Activated CD8-positive, alpha-beta memory T cell treated with anti-CD3 and anti-CD28 coated beads, Interleukin-2, amount 10 ng/mL, durations not matched to agents 7 days and 5 days (primary cell): ENCODE measurements around the gene DKKL1. TPM values are rescaled to one million over a fixed set of nuclear protein-coding genes. Genes with fewer than 3 reads are reported as not detected.
"Not testable (repeated sequence)": the region's sequence is repeated elsewhere in the genome, so short reads cannot be mapped to it uniquely, and the experiment has no call there.

Experiments used
- ATAC-seq: fragments of 150-1000 bp; cut with Tn5 transposase; one replicate; pipeline ENCODE4 v1.10.0; 2021; ENCODE audit warnings: moderate library complexity
- CTCF ChIA-PET: fragments of 350-600 bp; sonication (Branson Sonifier 250); formaldehyde crosslinking; loops from one replicate; lab custom pipeline; 2021; ENCODE audit warnings: antibody characterized with exemption; lab: Charles Lee
- DNase-seq: peaks from one replicate; pipeline ENCODE4 v3.0.0-alpha.2; 2020
- H3K27ac Mint-ChIP-seq: one replicate; pipeline ENCODE4 v1.8.0; 2021; ENCODE audit warnings: mild to moderate bottlenecking, mixed read lengths
- H3K27me3 Mint-ChIP-seq: one replicate; pipeline ENCODE4 v1.8.0; 2021; ENCODE audit warnings: mixed read lengths
- H3K36me3 Mint-ChIP-seq: one replicate; pipeline ENCODE4 v1.8.0; 2021; ENCODE audit warnings: mild to moderate bottlenecking, mixed read lengths
- H3K4me1 Mint-ChIP-seq: one replicate; pipeline ENCODE4 v1.8.0; 2021; ENCODE audit warnings: mixed read lengths
- H3K4me3 Mint-ChIP-seq: one replicate; pipeline ENCODE4 v1.8.0; 2021; ENCODE audit warnings: mild to moderate bottlenecking, moderate library complexity, mixed read lengths
- H3K9me3 Mint-ChIP-seq: one replicate; pipeline ENCODE4 v1.8.0; 2022; ENCODE audit warnings: low read depth, mixed read lengths
- total RNA-seq, 2 experiments: library from RNA; stranded (reverse); gene quantifications; one replicate each; pipeline ENCODE4 v1.2.3, GENCODE V29; 2021

DKKL1 gene
- total RNA-seq, 2 experiments from 2014 or later, result not detected

DNA sequence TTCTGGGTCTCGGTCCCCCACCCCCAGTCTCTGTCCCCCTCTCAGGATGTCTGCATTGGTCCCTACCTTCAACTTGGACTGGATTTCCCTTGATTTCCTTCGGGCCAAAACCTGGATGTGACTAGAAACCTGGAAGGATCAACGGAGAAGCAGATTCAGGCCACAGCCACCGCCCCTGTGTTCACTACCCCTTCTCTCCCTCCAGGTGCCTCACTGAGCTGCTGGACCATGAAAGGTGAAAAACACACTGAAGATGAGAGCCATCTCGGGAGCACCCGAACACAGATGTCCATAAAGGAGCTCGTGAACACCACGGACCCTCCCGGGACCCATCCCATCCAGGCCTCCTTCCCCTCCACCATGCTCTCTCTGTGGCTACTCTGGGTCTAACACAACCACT lies 6.5 kb upstream of the DKKL1 start:
- H3K4me3 Mint-ChIP-seq, result no peak overlapping the region
- DNase-seq, result no peak
- peaks cover 2% of the 10 kb centered on the region for H3K4me1 Mint-ChIP-seq
- no peak for ATAC-seq
- CTCF ChIA-PET, result interaction anchor here (0.8 kb wide), 1 partner anchor 112 kb away, joined by 3 read pairs; no protein-coding TSS in a partner anchor
- H3K9me3 Mint-ChIP-seq, result no peaks in the 10 kb centered on the region
- H3K36me3 Mint-ChIP-seq, result no peaks in the 10 kb centered on the region
- peaks cover 22% of the 10 kb centered on the region for H3K27me3 Mint-ChIP-seq
- H3K27ac Mint-ChIP-seq, result no peak overlapping the region

DNA sequence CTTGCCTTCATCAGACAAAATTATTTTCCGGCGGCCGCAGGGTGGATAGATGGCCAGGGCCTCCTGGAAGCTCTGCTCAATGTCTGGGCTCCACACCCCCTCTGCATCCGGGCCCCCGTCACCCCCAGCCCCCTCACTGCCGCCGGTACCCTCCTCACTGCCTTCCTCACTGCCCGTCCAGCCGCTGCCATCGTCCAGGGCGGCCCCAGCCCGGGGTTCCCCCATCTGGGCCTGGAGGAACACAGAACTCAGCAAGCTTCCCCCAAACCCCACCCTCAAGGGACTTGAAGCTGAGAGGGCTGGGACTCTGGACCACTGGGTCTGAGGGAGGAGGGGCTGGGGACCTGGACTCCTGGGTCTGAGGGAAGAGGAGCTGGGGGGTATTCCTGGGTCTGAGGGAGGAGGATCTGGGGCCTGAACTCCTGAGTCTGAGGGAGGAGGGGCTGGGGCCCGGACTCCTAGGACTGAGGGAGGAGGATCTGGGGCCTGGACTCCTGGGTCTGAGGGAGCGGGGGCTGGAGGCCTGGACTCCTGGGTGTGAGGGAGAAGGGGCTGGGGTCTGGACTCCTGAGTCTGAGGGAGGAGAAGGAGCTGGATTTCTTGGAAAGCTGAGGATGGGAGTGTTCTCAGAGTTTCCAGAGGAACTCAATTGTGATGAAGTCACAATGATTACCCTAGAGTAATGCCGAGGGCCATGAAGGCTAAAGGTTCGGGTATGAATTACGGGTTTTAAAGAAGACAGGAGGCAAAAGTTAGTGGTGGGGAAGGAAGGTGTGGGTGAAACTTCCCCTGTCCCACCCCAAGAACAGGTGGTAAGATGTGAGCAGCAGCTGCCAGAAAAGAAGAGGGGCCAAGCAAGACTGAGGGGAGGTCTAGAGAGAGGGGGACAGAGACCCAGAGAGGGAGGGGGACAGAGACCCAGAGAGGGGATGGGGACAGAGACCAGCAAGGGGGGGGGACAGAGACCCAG lies 3.5 kb upstream of the DKKL1 start:
- H3K4me3 Mint-ChIP-seq, result no peak overlapping the region
- no peaks in the 10 kb centered on the region for H3K36me3 Mint-ChIP-seq
- no peaks in the 10 kb centered on the region for H3K9me3 Mint-ChIP-seq
- ATAC-seq (no peak), DNase-seq (no peak)
- CTCF ChIA-PET, result interaction anchor here (0.6 kb wide), 1 partner anchor 14 kb away, joined by 3 read pairs; no protein-coding TSS in a partner anchor
- H3K27ac Mint-ChIP-seq, result no peak overlapping the region
- peaks cover 27% of the 10 kb centered on the region for H3K27me3 Mint-ChIP-seq
- H3K4me1 Mint-ChIP-seq, result peaks cover 2% of the 10 kb centered on the region

DNA sequence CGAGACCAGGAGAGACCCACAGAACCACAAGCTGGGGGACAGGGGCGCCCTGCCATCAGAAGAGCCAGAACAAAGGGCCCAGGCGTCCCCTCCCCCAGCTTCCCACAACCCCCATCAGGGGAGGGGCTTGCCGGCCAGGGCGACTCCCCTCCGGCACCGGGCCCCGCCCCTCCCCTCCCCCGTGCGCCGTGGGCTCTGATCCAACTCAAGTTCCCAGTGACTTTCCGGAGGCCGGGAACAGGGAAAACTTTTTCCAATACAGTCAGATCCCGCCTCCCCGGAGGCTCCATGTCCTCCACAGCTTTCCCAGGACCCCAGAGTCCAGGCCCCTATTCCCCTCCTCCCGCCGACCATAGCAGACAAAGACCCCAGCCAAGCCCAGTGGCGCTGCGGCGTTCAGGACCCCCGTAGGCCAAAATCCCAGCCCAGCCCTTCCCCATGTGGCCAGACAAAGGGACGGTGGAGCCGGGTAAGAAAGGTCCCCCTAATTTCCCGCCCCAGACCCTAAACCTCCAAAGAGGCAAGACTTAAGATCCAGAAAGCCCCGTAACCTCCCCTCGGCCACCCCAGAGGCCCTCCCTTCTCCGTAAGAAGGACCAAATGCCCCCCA lies 2.1 kb upstream of the DKKL1 start:
- H3K4me1 Mint-ChIP-seq, result no peaks in the 10 kb centered on the region
- CTCF ChIA-PET, result interaction anchor here (0.7 kb wide), 1 partner anchor 34 kb away, joined by 3 read pairs; no protein-coding TSS in a partner anchor
- H3K27ac Mint-ChIP-seq, result no peak overlapping the region
- no peak overlapping the region for H3K4me3 Mint-ChIP-seq
- DNase-seq (no peak), ATAC-seq (no peak)
- H3K36me3 Mint-ChIP-seq, result no peaks in the 10 kb centered on the region
- H3K9me3 Mint-ChIP-seq, result no peaks in the 10 kb centered on the region
- peaks cover 17% of the 10 kb centered on the region for H3K27me3 Mint-ChIP-seq

GRCh38 chr19:49362048-49362928 lies 1.4 kb upstream of the DKKL1 start, which contains the start of gene TEAD2:
TSS of gene TEAD2 (minus strand) at chr19:49362416. CDS start at chr19:49360075, 2,341 bp downstream.
- Mint-ChIP-seq H3K27ac (no peak within 1 kb of the TSS), H3K36me3 (no peaks in the 10 kb centered on the region), H3K4me1 (no peaks in the 10 kb centered on the region), H3K4me3 (no peak within 1 kb of the TSS), H3K27me3 (peaks cover 14% of the 10 kb centered on the region), H3K9me3 (no peaks in the 10 kb centered on the region)
- CTCF ChIA-PET, result interaction anchor here (0.7 to 0.9 kb wide), 3 partner anchors 35 to 317 kb away, joined by 3 to 4 read pairs (median 3); no protein-coding TSS in a partner anchor
- no peak for DNase-seq
- ATAC-seq, result no peak

GRCh38 chr19:49362929-49363267 lies 779 bp upstream of the DKKL1 start:
- H3K27me3 Mint-ChIP-seq, result peaks cover 14% of the 10 kb centered on the region
- H3K36me3 Mint-ChIP-seq, result no peaks in the 10 kb centered on the region
- no peak overlapping the region for H3K27ac Mint-ChIP-seq
- CTCF ChIA-PET, result interaction anchor here (0.8 to 0.9 kb wide), 2 partner anchors 108 to 317 kb away, joined by 3 to 4 read pairs; no protein-coding TSS in a partner anchor
- DNase-seq (no peak), ATAC-seq (no peak)
- H3K4me3 Mint-ChIP-seq, result no peak overlapping the region
- no peaks in the 10 kb centered on the region for H3K4me1 Mint-ChIP-seq
- no peaks in the 10 kb centered on the region for H3K9me3 Mint-ChIP-seq

DNA sequence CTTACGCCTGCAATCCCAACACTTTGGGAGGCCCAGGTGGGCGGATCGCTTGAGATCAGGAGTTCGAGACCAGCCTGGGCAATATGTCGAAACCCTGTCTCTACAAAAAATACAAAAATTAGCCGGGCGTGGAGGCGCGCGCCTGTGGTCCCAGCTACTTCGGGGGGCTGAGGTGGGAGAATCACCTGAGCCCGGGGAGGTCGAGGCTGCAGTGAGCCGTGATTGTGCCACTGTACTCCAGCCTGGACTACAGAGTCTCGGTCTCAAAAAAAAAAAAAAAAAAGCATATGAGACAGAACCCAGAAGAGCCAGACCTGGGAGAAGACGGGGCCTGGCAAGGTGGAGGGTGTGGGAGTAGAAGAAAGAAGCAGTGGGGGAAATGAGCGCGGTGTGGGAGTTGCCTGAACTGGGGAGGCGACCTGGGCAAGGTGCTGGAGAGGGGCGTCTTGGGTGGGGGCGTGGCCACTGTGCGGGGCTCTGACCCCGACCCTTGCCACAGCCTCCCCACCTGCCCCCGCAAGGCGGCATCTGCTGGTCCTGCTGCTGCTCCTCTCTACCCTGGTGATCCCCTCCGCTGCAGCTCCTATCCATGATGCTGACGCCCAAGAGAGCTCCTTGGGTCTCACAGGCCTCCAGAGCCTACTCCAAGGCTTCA lies 533 bp downstream of the DKKL1 start:
- Mint-ChIP-seq H3K36me3 (no peaks in the 10 kb centered on the region), H3K27me3 (peaks cover 11% of the 10 kb centered on the region), H3K9me3 (no peaks in the 10 kb centered on the region), H3K27ac (no peak overlapping the region), H3K4me1 (no peaks in the 10 kb centered on the region), H3K4me3 (no peak overlapping the region)
- ATAC-seq (no peak), DNase-seq (no peak)
- CTCF ChIA-PET, result no interaction called here

DNA sequence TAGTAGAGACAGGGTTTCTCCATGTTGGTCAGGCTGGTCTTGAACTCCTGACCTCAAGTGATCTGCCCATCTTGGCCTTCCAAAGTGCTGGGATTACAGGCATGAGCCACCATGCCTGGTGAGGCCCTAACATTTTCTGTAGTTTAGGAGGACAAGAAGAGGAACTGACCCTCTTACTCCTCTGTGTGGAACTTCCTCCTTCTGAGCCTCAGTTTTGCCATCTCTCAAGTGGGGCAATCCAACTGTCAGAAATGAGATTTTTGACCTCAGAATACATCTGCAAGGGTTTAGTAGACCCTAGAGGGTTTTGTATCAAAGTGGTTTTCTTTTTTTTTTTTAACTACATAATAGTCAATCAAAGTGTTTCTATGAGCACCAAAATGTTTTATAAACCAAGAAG lies 2.4 kb downstream of the DKKL1 start:
- no peaks in the 10 kb centered on the region for H3K4me1 Mint-ChIP-seq
- CTCF ChIA-PET, result interaction anchor here (0.8 to 1.4 kb wide), 2 partner anchors 9 to 79 kb away, joined by 3 to 6 read pairs; no protein-coding TSS in a partner anchor

GRCh38 chr19:49368711-49369358 lies 5.2 kb downstream of the DKKL1 start:
- H3K4me3 Mint-ChIP-seq, result no peak overlapping the region

More for the DNA sequence above, 2.4 kb downstream of the DKKL1 start:
- ATAC-seq, result no peak
- no peak for DNase-seq
- Mint-ChIP-seq H3K36me3 (no peaks in the 10 kb centered on the region), H3K27me3 (peaks cover 13% of the 10 kb centered on the region), H3K9me3 (peaks cover 9% of the 10 kb centered on the region), H3K27ac (no peak overlapping the region), H3K4me3 (no peak overlapping the region)

DNA sequence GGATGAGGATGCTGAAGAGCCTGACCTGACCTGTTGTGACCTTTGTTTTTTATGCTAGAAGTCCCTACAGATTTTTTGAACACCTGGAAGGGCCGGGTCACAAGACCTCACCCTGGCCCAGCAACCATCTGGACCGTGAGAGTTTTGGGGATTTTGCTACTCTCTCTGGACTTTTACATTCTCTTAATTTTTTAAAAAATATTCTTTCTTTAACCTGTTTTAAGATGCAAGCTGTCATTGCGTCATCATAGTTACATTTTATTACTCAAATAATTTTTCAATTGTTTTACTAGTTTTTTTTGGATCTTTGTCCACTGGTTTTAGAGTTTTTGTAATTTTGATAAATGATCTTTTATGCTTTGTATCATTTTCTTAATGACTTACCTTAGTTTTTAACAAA lies 7.5 kb downstream of the DKKL1 start:
- DNase-seq, result no peak
- CTCF ChIA-PET, result no interaction called here
- Mint-ChIP-seq H3K27ac (no peak overlapping the region), H3K4me1 (no peaks in the 10 kb centered on the region), H3K4me3 (no peak overlapping the region), H3K36me3 (no peaks in the 10 kb centered on the region), H3K27me3 (peaks cover 13% of the 10 kb centered on the region), H3K9me3 (peaks cover 9% of the 10 kb centered on the region)
- no peak for ATAC-seq

More at GRCh38 chr19:49368711-49369358, 5.2 kb downstream of the DKKL1 start:
- Mint-ChIP-seq H3K36me3 (no peaks in the 10 kb centered on the region), H3K27ac (no peak overlapping the region), H3K9me3 (peaks cover 9% of the 10 kb centered on the region), H3K27me3 (peaks cover 16% of the 10 kb centered on the region), H3K4me1 (no peaks in the 10 kb centered on the region)
- ATAC-seq (no peak), DNase-seq (no peak)
- CTCF ChIA-PET, result interaction anchor here (2.1 kb wide), 1 partner anchor 23 kb away, joined by 6 read pairs; no protein-coding TSS in a partner anchor

DNA sequence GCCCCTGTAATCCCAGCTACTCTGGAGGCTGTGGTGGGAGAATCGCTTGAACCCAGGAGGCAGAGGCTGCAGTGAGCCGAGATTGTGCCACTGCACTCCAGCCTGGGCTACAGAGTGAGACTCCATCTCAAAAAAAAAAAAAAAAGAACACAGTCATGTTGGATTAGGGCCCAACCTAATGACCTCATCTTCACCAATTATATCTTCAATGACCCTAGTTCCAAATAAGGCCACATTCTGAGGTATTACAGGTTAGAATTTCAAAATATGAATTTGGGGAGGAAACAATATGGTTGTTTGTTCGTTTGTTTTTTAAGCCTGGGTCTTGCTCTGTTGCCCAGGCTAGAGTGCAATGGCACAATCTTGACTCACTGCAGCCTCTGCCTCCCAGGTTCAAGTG lies 9.5 kb downstream of the DKKL1 start:
- H3K27ac Mint-ChIP-seq, H3K4me3 Mint-ChIP-seq, H3K9me3 Mint-ChIP-seq, DNase-seq, H3K4me1 Mint-ChIP-seq, CTCF ChIA-PET, H3K36me3 Mint-ChIP-seq, ATAC-seq: not testable (repeated sequence)
- H3K27me3 Mint-ChIP-seq, result peaks cover 18% of the 10 kb centered on the region

GRCh38 chr19:49374665-49375434 lies 11.2 kb downstream of the DKKL1 start:
- Mint-ChIP-seq H3K27me3 (peaks cover 18% of the 10 kb centered on the region), H3K4me1 (no peaks in the 10 kb centered on the region), H3K27ac (no peak overlapping the region), H3K36me3 (no peaks in the 10 kb centered on the region), H3K9me3 (peaks cover 6% of the 10 kb centered on the region), H3K4me3 (no peak overlapping the region)
- DNase-seq, result no peak
- ATAC-seq, result no peak
- CTCF ChIA-PET, result interaction anchor here (0.6 to 1.4 kb wide), 3 partner anchors 8 to 176 kb away, joined by 3 read pairs; no protein-coding TSS in a partner anchor
